ENCODE data around the gene NCMAP. TPM values are rescaled to one million over a fixed set of nuclear protein-coding genes. Genes with fewer than 3 reads are reported as not detected.

The NCMAP gene
- total and polyA plus RNA-seq, 2 of the 8 experiments (the other 6 are each of a cell fraction or from before 2014, with no cell fraction given), result 0.21 to 0.39 TPM

DNA sequence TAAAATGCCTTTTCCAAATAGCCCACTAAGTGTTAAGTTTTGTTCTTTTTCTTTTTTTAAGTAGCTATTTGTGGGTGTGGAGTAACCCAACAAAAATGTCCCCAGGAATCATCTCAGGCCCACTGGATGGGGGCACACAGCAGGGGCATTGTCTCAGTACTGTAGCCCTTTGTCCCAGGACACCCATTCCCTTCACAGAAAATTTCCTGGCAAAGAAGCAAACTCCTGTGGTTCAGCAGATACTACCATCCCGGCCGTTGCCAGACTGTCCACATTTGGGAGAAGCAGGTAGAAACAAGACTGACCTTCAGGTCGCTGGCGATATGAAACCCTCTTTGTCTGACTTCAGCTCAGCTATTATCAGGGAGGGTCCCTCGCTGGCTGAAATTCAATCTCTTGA, 63.5 kb downstream of the NCMAP start (continued):
- TF ChIP-seq, protein P1, sequence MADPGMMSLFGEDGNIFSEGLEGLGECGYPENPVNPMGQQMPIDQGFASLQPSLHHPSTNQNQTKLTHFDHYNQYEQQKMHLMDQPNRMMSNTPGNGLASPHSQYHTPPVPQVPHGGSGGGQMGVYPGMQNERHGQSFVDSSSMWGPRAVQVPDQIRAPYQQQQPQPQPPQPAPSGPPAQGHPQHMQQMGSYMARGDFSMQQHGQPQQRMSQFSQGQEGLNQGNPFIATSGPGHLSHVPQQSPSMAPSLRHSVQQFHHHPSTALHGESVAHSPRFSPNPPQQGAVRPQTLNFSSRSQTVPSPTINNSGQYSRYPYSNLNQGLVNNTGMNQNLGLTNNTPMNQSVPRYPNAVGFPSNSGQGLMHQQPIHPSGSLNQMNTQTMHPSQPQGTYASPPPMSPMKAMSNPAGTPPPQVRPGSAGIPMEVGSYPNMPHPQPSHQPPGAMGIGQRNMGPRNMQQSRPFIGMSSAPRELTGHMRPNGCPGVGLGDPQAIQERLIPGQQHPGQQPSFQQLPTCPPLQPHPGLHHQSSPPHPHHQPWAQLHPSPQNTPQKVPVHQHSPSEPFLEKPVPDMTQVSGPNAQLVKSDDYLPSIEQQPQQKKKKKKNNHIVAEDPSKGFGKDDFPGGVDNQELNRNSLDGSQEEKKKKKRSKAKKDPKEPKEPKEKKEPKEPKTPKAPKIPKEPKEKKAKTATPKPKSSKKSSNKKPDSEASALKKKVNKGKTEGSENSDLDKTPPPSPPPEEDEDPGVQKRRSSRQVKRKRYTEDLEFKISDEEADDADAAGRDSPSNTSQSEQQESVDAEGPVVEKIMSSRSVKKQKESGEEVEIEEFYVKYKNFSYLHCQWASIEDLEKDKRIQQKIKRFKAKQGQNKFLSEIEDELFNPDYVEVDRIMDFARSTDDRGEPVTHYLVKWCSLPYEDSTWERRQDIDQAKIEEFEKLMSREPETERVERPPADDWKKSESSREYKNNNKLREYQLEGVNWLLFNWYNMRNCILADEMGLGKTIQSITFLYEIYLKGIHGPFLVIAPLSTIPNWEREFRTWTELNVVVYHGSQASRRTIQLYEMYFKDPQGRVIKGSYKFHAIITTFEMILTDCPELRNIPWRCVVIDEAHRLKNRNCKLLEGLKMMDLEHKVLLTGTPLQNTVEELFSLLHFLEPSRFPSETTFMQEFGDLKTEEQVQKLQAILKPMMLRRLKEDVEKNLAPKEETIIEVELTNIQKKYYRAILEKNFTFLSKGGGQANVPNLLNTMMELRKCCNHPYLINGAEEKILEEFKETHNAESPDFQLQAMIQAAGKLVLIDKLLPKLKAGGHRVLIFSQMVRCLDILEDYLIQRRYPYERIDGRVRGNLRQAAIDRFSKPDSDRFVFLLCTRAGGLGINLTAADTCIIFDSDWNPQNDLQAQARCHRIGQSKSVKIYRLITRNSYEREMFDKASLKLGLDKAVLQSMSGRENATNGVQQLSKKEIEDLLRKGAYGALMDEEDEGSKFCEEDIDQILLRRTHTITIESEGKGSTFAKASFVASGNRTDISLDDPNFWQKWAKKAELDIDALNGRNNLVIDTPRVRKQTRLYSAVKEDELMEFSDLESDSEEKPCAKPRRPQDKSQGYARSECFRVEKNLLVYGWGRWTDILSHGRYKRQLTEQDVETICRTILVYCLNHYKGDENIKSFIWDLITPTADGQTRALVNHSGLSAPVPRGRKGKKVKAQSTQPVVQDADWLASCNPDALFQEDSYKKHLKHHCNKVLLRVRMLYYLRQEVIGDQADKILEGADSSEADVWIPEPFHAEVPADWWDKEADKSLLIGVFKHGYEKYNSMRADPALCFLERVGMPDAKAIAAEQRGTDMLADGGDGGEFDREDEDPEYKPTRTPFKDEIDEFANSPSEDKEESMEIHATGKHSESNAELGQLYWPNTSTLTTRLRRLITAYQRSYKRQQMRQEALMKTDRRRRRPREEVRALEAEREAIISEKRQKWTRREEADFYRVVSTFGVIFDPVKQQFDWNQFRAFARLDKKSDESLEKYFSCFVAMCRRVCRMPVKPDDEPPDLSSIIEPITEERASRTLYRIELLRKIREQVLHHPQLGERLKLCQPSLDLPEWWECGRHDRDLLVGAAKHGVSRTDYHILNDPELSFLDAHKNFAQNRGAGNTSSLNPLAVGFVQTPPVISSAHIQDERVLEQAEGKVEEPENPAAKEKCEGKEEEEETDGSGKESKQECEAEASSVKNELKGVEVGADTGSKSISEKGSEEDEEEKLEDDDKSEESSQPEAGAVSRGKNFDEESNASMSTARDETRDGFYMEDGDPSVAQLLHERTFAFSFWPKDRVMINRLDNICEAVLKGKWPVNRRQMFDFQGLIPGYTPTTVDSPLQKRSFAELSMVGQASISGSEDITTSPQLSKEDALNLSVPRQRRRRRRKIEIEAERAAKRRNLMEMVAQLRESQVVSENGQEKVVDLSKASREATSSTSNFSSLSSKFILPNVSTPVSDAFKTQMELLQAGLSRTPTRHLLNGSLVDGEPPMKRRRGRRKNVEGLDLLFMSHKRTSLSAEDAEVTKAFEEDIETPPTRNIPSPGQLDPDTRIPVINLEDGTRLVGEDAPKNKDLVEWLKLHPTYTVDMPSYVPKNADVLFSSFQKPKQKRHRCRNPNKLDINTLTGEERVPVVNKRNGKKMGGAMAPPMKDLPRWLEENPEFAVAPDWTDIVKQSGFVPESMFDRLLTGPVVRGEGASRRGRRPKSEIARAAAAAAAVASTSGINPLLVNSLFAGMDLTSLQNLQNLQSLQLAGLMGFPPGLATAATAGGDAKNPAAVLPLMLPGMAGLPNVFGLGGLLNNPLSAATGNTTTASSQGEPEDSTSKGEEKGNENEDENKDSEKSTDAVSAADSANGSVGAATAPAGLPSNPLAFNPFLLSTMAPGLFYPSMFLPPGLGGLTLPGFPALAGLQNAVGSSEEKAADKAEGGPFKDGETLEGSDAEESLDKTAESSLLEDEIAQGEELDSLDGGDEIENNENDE (IDR thresholded peaks at IDR 0.05; ENCODE audit: insufficient replicate concordance, low read length), result no peak
- no peak for TF ChIP-seq RXRA (IDR thresholded peaks at IDR 0.05; ENCODE audit: insufficient read depth, low read depth, low read length)
- no peak for TF ChIP-seq POU5F1 (IDR thresholded peaks at IDR 0.05; ENCODE audit: low read depth, low read length)
- no peak for TF ChIP-seq RNF2 (IDR thresholded peaks at IDR 0.05; ENCODE audit: borderline replicate concordance, low read depth, low read length, missing control alignments, poor library complexity, severe bottlenecking)
- no peak for TF ChIP-seq TEAD4 (IDR thresholded peaks at IDR 0.05; ENCODE audit: low read depth, low read length)
- no peak for TF ChIP-seq KDM1A (IDR thresholded peaks at IDR 0.05; ENCODE audit: borderline replicate concordance, low read length)

Measured in H1 (cell line).